Panc1 (cell line): ENCODE results near the gene CSNK1E. TPM values are rescaled to one million over a fixed set of nuclear protein-coding genes. Genes with fewer than 3 reads are reported as not detected.
"Not testable (repeated sequence)": the region's sequence is repeated elsewhere in the genome, so short reads cannot be mapped to it uniquely, and the experiment has no call there.

Source experiments
- ATAC-seq: fragments of 200-7000 bp; cut with Tn5 transposase; 2 replicates; pipeline ENCODE4 v1.9.1; 2020; ENCODE audit warnings: mild to moderate bottlenecking, moderate library complexity
- BruUV-seq: library from RNA; stranded (reverse); fragments of 400-500 nt; replicated peaks from 2 replicates; lab custom pipeline; 2021; lab: Mats Ljungman, UMichigan
- CTCF ChIA-PET: fragments of 300-600 bp; sonication (Branson Sonifier 250); formaldehyde crosslinking; loops from one replicate; lab custom pipeline; 2022; ENCODE audit warnings: antibody characterized with exemption; lab: Charles Lee
- POLR2A ChIA-PET: fragments of 300-600 bp; sonication (Branson Sonifier 250); formaldehyde crosslinking; loops from one replicate; lab custom pipeline; 2022; ENCODE audit warnings: antibody characterized with exemption; lab: Charles Lee
- DNase-seq: peaks from one replicate; pipeline ENCODE4 v3.0.0-alpha.2; 2010; ENCODE audit warnings: low read depth, low spot score
- H3K27ac ChIP-seq: 2 replicates; pipeline ENCODE4 v1.5.1; 2011; ENCODE audit warnings: mild to moderate bottlenecking, low read length, inconsistent platforms
- H3K27me3 ChIP-seq: fragments of 200-500 bp; sonication (Bioruptor generic); 2 replicates; pipeline ENCODE4 v1.6.0; 2014; ENCODE audit warnings: low read length, inconsistent platforms; ENCODE audit not compliant: control insufficient read depth, insufficient read depth
- H3K36me3 ChIP-seq: fragments of 200-500 bp; sonication (Bioruptor generic); 2 replicates; pipeline ENCODE4 v1.5.1; 2014; ENCODE audit warnings: inconsistent platforms, mild to moderate bottlenecking, low read length, moderate library complexity; ENCODE audit not compliant: control insufficient read depth, insufficient read depth
- H3K4me1 ChIP-seq: 2 replicates; pipeline ENCODE4 v1.5.1; 2011; ENCODE audit warnings: inconsistent platforms, mild to moderate bottlenecking, low read length, moderate library complexity; ENCODE audit not compliant: control insufficient read depth, insufficient read depth
- H3K4me3 ChIP-seq, 2 experiments: 2 replicates each; pipeline ENCODE4 v1.5.1; 2011 to 2012; ENCODE audit warnings: low read depth in 2 of 2, low read length in 2 of 2, mild to moderate bottlenecking in 2 of 2, inconsistent platforms in 1 of 2, moderate library complexity in 1 of 2
- H3K9me3 ChIP-seq: fragments of 200-500 bp; sonication (Bioruptor generic); 2 replicates; pipeline ENCODE4 v1.5.1; 2014; ENCODE audit warnings: low read depth, mild to moderate bottlenecking, inconsistent platforms, low read length, moderate library complexity; ENCODE audit not compliant: control insufficient read depth, insufficient read depth
- POLR2AphosphoS5 ChIP-seq: IDR thresholded peaks from 2 replicates; pipeline ENCODE4 v1.6.1; 2012; ENCODE audit warnings: mild to moderate bottlenecking, low read depth, low read length, moderate library complexity
- SIN3A ChIP-seq: IDR thresholded peaks from 2 replicates; pipeline ENCODE4 v1.6.1; 2012; ENCODE audit warnings: low read depth, mild to moderate bottlenecking, low read length, moderate library complexity, borderline replicate concordance; ENCODE audit not compliant: insufficient read depth
- TCF7L2 ChIP-seq: IDR thresholded peaks from 2 replicates; pipeline ENCODE4 v1.6.1; 2011; ENCODE audit warnings: mild to moderate bottlenecking, low read depth, low read length, inconsistent platforms
- in situ Hi-C: cut with HindIII; loops from 2 replicates; pipeline ENCODE4 v1.10.0; 2016; ENCODE audit warnings: low sequenced_read_pairs, low pct_unique_long_range_greater_than_20kb
- intact Hi-C: fragments of 100-400 bp; cut with micrococcal nuclease; formaldehyde crosslinking; loops from one replicate; pipeline ENCODE4 v1.10.0; 2022; ENCODE audit not compliant: unreplicated experiment
- total RNA-seq: library from RNA; stranded (reverse); gene quantifications from one replicate; pipeline ENCODE4 v1.2.1, GENCODE V29; 2021; ENCODE audit not compliant: unreplicated experiment
- TF ChIP-seq, protein P1 (sequence below), 2 experiments: IDR thresholded peaks; 2 replicates each; pipeline ENCODE4 v1.6.1; 2011 to 2012; ENCODE audit warnings: low read depth in 2 of 2, control low read depth in 1 of 2, low read length in 1 of 2, mild to moderate bottlenecking in 1 of 2, moderate library complexity in 1 of 2; ENCODE audit not compliant: insufficient read depth in 1 of 2
- TF ChIP-seq, protein P2 (sequence below): fragments of 450-650 bp; IDR thresholded peaks from 2 replicates; pipeline ENCODE4 v1.5.1; 2017; ENCODE audit warnings: mild to moderate bottlenecking

Gene CSNK1E
- total RNA-seq, 1 experiment from 2014 or later, result 115 TPM

DNA sequence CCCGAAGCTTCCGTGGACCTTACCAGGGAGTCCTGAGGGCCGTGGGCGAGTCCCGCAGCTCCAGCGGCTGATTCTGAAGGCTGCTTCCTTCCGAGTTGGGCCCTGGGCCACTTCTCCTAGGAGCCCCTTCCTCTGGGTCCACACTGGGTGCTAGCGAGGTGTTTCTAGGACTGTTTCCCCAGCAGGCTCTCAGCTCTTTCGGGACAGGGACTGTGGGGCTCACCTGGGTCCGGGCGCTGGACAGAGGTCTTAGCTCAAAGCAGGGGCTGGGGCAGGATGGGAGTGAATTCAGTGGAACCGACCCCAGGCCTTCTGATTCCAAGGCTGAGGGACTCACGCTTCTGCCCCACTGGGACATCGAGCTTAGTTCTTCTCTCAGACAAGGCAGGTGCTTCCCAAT, 29.3 kb upstream of the CSNK1E start:
- intact Hi-C loops, result no loop called here
- Histone ChIP-seq H3K4me1 (no peaks in the 10 kb centered on the region), H3K36me3 (no peaks in the 10 kb centered on the region), H3K9me3 (no peaks in the 10 kb centered on the region), H3K27me3 (no peaks in the 10 kb centered on the region), H3K4me3 (no peak overlapping the region), H3K27ac (no peak overlapping the region)
- TF ChIP-seq SIN3A, result no peak
- no peak for TF ChIP-seq TCF7L2
- no peak for TF ChIP-seq POLR2AphosphoS5
- TF ChIP-seq, protein P1, sequence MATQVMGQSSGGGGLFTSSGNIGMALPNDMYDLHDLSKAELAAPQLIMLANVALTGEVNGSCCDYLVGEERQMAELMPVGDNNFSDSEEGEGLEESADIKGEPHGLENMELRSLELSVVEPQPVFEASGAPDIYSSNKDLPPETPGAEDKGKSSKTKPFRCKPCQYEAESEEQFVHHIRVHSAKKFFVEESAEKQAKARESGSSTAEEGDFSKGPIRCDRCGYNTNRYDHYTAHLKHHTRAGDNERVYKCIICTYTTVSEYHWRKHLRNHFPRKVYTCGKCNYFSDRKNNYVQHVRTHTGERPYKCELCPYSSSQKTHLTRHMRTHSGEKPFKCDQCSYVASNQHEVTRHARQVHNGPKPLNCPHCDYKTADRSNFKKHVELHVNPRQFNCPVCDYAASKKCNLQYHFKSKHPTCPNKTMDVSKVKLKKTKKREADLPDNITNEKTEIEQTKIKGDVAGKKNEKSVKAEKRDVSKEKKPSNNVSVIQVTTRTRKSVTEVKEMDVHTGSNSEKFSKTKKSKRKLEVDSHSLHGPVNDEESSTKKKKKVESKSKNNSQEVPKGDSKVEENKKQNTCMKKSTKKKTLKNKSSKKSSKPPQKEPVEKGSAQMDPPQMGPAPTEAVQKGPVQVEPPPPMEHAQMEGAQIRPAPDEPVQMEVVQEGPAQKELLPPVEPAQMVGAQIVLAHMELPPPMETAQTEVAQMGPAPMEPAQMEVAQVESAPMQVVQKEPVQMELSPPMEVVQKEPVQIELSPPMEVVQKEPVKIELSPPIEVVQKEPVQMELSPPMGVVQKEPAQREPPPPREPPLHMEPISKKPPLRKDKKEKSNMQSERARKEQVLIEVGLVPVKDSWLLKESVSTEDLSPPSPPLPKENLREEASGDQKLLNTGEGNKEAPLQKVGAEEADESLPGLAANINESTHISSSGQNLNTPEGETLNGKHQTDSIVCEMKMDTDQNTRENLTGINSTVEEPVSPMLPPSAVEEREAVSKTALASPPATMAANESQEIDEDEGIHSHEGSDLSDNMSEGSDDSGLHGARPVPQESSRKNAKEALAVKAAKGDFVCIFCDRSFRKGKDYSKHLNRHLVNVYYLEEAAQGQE (IDR thresholded peaks at IDR 0.05; ENCODE audit: insufficient read depth in 1 of 2, low read depth in 2 of 2, low read length in 1 of 2), result no peak
- DNase-seq, result no peak
- in situ Hi-C loops, result no loop called here
- BruUV-seq, result no TSS peak
- ChIA-PET CTCF (no interaction called here), POLR2A (no interaction called here)
- no peak for ATAC-seq

DNA sequence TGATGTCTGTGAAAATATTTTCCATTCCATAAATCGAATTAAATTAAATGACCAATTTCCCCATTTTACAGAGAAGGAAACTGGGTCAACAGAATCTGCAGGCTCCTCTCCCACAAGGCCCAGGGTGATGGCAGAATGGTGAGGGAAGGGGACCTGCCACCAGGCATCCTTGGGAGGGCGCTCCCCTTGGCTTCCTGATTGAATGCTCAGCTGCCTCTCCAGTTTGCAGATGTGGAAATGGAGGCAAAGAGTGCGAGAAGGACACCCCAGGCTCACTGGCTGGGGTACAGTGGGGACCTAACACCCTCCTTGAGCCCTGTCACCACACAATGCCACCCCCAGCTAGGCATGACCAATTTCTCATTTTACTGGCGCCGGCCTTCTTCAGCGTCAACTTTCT, 28.5 kb upstream of the CSNK1E start:
- Histone ChIP-seq H3K4me1 (no peaks in the 10 kb centered on the region), H3K27ac (no peak overlapping the region), H3K4me3 (no peak overlapping the region), H3K27me3 (no peaks in the 10 kb centered on the region), H3K9me3 (no peaks in the 10 kb centered on the region), H3K36me3 (no peaks in the 10 kb centered on the region)
- ATAC-seq, result no peak
- in situ Hi-C loops, result no loop called here
- TF ChIP-seq, protein P2, sequence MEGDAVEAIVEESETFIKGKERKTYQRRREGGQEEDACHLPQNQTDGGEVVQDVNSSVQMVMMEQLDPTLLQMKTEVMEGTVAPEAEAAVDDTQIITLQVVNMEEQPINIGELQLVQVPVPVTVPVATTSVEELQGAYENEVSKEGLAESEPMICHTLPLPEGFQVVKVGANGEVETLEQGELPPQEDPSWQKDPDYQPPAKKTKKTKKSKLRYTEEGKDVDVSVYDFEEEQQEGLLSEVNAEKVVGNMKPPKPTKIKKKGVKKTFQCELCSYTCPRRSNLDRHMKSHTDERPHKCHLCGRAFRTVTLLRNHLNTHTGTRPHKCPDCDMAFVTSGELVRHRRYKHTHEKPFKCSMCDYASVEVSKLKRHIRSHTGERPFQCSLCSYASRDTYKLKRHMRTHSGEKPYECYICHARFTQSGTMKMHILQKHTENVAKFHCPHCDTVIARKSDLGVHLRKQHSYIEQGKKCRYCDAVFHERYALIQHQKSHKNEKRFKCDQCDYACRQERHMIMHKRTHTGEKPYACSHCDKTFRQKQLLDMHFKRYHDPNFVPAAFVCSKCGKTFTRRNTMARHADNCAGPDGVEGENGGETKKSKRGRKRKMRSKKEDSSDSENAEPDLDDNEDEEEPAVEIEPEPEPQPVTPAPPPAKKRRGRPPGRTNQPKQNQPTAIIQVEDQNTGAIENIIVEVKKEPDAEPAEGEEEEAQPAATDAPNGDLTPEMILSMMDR, result no peak
- TF ChIP-seq SIN3A (no peak), POLR2AphosphoS5 (no peak), TCF7L2 (no peak)
- TF ChIP-seq, protein P1 (IDR thresholded peaks at IDR 0.05; ENCODE audit: insufficient read depth in 1 of 2, low read depth in 2 of 2, low read length in 1 of 2), result no peak
- intact Hi-C loops, result no loop called here
- DNase-seq, result no peak
- CTCF ChIA-PET, result no interaction called here
- POLR2A ChIA-PET, result no interaction called here
- no TSS peak for BruUV-seq

DNA sequence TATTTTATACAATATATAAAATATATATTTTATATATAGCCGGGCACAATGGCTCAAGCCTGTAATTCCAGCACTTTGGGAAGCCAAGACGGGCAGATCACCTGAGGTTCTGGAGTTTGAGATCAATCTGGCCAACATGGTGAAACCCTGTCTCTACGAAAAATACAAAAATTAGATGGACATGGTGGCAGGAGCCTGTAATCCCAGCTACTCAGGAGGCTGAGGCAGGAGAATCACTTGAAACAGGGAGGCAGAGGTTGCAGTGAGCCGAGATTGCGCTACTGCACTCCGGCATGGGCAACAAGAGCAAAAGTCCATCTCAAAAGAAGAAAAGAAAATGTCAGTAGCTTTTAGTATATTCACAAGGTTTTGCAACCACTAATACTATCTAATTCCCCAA, 22.7 kb upstream of the CSNK1E start:
- BruUV-seq, POLR2A ChIA-PET, H3K36me3 ChIP-seq, DNase-seq, H3K4me3 ChIP-seq, CTCF ChIA-PET, intact Hi-C loops, H3K27me3 ChIP-seq, H3K9me3 ChIP-seq, H3K4me1 ChIP-seq, H3K27ac ChIP-seq, ATAC-seq, in situ Hi-C loops: not testable (repeated sequence)
